Rectal smooth muscle tissue (tissue), 1 donor: Measurements from ENCODE around the gene CAMSAP1.

Experiments
- H3K27ac ChIP-seq: one replicate; pipeline ENCODE4 v1.7.0; 2013; ENCODE audit warnings: low read depth, low read length, inconsistent platforms
- H3K27me3 ChIP-seq: one replicate; pipeline ENCODE4 v1.7.0; 2013; ENCODE audit warnings: low read length; ENCODE audit not compliant: control insufficient read depth, insufficient read depth
- H3K36me3 ChIP-seq: one replicate; pipeline ENCODE4 v1.7.0; 2013; ENCODE audit warnings: low read length; ENCODE audit not compliant: control insufficient read depth, insufficient read depth
- H3K4me1 ChIP-seq: one replicate; pipeline ENCODE4 v1.7.0; 2013; ENCODE audit warnings: low read length; ENCODE audit not compliant: control insufficient read depth, insufficient read depth
- H3K4me3 ChIP-seq: one replicate; pipeline ENCODE4 v1.7.0; 2013; ENCODE audit warnings: low read length
- H3K9ac ChIP-seq: one replicate; pipeline ENCODE4 v1.7.0; 2013; ENCODE audit warnings: low read length

CAMSAP1 gene

DNA sequence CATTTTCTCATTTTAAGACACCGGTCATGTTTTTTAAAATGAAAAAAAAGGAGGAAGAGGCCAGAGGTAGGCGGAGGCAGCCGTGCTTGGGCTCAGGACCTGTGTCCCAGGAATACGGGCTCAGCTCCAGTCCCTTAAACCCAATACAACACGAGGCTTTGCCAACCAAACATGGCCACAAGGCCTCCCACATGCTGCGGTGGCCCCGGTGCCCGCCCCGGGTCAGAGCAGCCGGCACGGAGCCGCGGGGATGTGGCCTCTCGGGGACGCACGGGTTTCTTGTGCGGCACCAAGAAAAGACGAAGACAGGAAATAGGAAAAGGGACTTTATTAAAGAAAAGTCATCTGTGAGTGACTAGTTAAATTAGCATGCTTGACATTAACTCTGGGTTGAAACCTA lies 25.3 kb upstream of the CAMSAP1 start:
- Histone ChIP-seq H3K36me3 (peaks cover 21% of the 10 kb centered on the region), H3K9ac (no peak overlapping the region), H3K27ac (no peak overlapping the region), H3K4me1 (no peaks in the 10 kb centered on the region), H3K27me3 (no peaks in the 10 kb centered on the region), H3K4me3 (no peak overlapping the region)

DNA sequence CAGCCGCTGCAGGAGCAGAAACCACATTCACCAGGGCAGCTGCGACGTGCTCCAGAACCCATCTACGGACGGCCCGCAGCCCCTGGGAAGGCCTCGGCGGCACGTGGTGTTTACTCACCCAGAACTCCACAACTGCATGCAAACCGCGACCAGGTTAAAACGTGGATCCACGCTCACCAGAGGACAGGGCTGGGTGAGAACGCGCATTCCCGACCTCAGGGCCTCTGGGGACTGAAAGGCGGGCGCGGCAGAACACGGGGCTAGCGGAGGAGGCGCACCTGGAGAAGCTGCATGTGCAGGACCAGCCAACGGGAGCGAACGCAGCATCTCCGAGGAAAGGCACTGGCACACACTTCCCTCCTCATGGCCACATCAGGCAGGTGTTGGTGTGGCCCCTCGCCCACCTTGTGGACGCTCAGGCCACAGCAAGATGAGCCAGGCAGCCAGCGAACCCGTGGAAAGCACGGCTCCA lies 24.0 kb upstream of the CAMSAP1 start:
- Histone ChIP-seq H3K27ac (no peak overlapping the region), H3K4me1 (no peaks in the 10 kb centered on the region), H3K27me3 (no peaks in the 10 kb centered on the region), H3K9ac (no peak overlapping the region), H3K4me3 (no peak overlapping the region), H3K36me3 (peaks cover 18% of the 10 kb centered on the region)

DNA sequence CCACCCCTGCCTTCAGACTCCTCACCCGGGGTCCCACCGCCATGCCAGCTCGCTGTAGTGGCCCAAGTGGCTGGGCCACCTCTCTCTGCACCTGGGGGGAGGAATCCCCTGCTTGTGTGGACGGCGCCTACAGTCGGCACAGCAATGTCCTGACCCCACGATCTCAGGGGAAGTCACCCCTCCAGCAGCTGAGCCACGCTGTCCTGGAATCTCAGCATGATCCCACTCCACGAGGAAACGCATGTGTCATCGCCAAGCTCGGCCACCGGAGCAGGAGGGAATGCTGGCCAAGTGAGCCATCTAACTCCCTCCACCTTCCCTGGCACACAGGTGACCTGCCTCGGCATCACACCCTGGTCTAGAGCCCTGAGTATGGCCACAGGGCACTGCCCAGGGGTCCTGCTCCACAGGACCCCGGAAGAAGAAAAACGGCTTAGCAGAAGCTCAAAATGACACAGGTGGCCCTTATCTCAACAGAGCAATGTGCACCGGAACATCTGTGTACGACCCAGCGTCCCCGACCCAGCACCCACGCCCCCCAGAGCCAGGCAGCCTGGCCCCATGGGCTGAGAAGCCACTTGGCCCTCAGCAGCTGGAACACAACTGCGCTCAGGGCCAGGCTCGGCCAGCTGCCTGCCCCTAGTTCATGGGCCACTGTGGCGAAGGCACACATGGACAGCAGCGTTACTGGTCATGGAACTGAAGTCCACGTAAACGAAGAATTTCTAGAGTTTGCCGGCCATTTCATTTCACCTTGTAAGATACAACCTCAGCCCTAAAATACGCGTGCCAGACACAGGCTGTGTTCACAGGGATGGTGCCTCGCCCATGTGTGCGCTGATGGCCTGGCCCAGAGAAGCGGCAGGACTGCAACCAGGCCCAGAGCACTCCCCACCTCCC lies 23.4 kb upstream of the CAMSAP1 start:
- Histone ChIP-seq H3K9ac (no peak overlapping the region), H3K27me3 (no peaks in the 10 kb centered on the region), H3K36me3 (peaks cover 18% of the 10 kb centered on the region), H3K4me1 (no peaks in the 10 kb centered on the region), H3K4me3 (no peak overlapping the region), H3K27ac (no peak overlapping the region)

DNA sequence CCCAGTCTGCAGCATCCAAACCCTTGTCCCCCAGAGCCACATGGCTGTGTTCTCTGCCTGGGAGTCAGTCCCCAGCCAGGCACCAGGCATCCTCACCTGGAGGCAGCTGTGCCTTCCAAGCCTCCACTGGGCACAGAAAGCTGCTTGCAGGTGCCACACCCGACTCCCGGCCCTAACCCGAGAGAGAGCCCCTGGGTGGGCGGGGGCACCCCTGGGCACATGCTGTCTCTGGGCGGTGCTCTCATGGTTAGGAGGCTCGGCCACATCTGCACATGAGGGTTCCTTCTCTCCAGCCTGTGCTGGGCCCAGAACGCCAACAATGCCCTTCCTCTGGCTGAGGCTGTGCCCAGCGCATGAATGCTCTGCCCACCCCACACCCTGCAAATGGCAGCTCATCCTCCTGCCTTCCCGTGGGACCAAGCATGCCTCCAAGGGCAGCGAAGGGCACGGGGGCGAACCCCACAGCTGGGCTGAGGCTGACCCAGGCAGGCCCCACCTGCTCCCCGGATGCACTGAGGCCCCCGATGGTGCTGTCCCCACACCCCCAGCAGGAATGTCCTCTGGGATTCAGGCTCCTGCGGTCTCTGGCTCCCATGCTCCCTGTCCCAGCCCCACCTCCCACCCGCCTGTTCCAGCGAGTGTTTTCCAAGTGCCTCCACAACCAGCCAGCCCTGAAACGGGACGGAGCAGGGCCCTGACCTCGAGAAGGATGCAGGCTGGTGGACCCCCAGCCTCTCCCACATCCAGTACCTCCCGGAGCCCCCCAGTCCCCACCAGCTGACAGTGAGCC lies 22.5 kb upstream of the CAMSAP1 start:
- H3K9ac ChIP-seq: no peak overlapping the region
- no peaks in the 10 kb centered on the region for H3K27me3 ChIP-seq
- no peaks in the 10 kb centered on the region for H3K4me1 ChIP-seq
- no peak overlapping the region for H3K27ac ChIP-seq
- peaks cover 18% of the 10 kb centered on the region for H3K36me3 ChIP-seq
- no peak overlapping the region for H3K4me3 ChIP-seq

DNA sequence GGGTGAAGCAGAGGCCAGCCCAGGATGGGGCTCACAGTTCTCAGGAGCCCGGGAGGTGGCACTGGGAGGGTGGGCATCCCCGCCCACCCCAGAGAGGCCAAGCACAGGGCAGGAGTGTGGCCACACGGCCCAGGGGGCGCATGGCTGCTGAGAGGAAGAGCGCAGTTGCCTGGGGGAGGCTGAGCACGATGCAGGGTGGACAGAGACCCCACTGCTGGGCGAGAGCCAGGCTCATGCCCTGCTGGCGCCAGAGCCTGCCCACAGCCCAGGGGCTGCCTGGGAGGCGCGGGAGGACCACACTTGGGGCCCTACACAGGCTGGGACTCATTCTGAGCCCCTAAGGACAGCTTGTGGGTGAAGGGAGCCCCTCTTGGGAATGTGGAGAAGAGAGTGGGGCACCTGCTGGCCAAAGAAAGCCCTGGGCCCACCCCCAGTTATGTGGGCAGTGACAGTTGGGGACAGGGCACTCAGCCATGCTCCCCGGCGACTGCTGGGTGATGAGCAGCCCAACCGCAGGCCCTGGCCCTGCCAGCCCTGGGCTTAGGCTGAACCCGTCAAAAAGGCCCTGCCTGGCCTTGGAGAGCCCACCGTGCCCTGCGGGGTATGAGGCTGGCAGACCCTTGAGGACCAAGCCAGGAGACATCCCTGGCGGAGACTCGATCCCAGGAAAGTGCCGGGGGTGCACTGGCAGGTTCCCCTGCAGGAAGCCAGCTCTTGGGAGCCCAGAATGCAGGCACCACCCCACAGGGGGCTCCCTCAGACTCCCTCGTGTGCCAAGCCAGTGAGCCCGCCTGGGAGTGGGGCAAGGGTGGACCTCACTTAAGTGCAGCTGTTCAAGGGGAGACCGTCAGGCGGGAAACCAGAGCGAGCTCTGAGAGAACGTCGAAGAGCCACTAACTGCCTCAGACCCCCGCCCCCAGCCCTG lies 21.6 kb upstream of the CAMSAP1 start:
- Histone ChIP-seq H3K9ac (no peak overlapping the region), H3K36me3 (peaks cover 18% of the 10 kb centered on the region), H3K4me3 (no peak overlapping the region), H3K27me3 (no peaks in the 10 kb centered on the region), H3K4me1 (no peaks in the 10 kb centered on the region), H3K27ac (no peak overlapping the region)

DNA sequence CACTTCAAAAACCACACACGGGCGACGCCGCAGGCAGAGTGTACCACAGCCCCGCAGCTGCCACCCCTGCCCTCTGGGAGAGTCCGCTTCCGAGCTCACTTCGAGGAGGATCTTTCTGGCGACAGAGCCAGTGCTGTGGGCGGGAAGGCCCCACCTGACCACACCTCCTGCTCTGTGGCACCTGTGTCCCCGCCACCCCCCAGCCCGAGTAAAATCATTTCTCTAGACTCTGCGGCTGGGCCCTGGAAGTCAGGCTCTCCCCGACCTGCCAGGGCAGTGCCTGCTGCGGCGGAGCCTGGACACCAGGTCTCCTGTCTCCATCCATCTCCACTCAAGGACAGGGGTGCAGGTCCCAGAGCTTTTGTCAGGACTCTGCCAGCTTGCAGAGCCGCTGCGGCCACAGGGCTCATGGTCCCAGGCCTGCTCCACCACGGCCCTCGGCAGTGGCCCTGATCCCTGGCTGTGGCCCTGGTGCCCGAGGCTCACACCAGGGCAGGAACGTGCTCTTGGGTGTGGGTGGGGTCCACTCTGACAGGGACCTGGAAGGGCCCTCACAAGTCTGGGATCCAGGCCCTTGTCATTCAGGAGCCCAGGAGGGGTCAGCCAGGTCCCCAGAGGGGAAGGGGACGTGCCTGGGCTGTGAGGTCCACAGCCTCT lies 20.9 kb upstream of the CAMSAP1 start:
- Histone ChIP-seq H3K9ac (no peak overlapping the region), H3K27ac (no peak overlapping the region), H3K27me3 (no peaks in the 10 kb centered on the region), H3K4me1 (no peaks in the 10 kb centered on the region), H3K36me3 (peaks cover 16% of the 10 kb centered on the region), H3K4me3 (no peak overlapping the region)

DNA sequence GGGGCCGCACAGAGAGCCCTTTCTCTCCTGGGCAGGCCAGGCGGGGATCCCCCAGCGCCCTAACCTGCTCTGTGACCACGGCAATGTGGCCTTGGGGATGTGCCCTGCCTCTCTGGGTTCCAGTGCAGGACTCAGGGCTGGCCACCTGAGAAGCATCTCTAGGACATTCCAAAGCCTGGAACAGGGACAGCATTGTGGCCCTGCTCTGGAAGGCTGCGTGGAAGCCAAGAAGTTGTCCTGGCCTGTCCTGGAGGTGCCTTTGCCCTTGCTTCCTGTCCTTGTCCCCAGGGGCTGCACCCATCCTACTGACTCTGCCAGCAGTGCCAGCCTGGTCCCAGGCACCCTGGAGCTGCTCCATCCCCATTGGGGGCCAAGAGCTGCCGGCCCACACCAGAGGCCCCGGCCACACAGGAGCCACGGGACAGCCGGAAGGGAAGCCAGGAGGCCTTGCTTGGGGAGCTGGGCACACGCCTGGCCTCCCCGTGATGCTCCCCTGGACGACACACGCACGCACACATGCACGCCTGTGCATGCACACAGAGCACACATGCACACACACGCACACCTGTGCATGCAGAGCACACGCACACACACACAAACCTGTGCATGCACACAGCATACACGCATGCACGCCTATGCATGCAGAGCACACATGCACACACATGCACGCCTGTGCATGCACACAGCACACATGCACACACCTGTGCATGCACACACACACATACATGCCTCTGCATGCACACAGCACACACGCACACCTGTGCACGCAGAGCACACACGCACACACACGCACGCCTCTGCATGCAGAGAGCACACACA lies 20.1 kb upstream of the CAMSAP1 start:
- no peak overlapping the region for H3K4me3 ChIP-seq
- peaks cover 9% of the 10 kb centered on the region for H3K36me3 ChIP-seq
- no peak overlapping the region for H3K9ac ChIP-seq
- H3K27me3 ChIP-seq: no peaks in the 10 kb centered on the region
- H3K27ac ChIP-seq: no peak overlapping the region
- no peaks in the 10 kb centered on the region for H3K4me1 ChIP-seq

DNA sequence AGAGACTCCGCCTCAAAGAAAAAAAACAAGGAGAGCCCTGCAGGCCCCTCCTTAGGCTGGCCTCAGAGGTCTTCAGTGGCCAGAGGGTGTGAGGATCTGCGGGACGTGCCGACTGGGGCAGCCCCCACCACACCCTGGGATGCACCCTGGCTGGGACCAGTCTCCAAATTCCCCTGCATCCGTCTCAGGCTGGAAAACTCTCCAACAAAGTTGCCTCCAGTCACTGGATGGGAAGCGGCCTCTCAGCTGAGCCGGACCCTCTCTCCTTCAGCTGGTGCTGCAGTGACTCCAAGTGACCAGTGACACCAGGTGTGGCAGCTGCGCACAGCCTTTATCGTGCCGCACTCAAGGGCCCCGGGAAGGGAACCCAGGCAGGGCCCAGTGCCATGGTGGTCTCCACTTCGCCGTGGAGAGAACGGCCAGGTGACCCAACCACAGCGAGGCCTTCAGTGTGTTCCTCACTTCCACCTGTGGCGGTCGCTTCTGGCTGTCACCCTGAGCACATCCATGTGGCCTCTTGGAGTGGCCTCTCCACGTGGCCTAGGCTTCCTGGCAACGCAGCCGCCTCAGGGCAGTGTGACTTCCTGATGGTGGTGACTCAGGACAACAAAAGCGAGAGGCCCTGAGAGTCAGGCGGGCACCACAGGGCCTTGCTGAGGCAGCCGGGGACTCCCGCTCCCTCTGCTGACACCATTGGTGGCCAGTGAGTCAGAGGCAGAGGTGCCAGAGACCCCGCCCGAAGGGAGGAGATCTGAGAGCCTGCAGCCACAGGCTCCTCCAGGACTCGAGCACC lies 19.3 kb upstream of the CAMSAP1 start:
- Histone ChIP-seq H3K27ac (no peak overlapping the region), H3K9ac (no peak overlapping the region), H3K27me3 (no peaks in the 10 kb centered on the region), H3K4me3 (no peak overlapping the region), H3K36me3 (peaks cover 9% of the 10 kb centered on the region), H3K4me1 (no peaks in the 10 kb centered on the region)

DNA sequence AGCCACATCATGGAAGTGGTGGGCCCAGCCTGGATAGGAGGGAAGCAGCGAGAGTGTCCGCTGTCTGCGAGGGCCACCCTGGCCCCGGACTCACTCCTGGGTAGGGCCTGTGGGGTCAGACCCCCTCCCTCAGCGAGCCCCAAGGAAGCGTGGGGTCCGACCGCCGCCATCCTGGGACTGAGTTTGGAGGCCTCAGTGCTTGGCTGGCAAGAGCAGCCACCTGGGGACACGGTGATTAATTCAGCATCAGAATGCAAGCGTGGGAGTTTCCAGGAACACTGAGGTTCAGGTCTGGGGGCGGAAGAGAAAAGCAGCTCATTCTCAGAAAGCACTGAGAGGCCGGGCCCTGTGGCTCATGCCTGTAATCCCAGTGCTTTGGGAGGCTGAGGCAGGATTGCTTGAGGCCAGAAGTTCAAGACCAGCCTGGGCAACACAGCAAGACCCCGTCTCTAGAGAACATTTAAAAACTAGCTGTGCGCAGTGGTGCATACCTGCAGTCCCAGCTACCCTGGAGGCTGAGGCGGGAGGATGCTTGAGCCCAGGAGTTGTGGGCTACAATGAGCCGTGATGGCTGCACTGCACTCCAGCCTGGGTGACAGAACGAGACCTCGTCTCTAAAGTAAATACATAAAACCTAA lies 18.3 kb upstream of the CAMSAP1 start:
- H3K4me1 ChIP-seq: no peaks in the 10 kb centered on the region
- peaks cover 4% of the 10 kb centered on the region for H3K36me3 ChIP-seq
- H3K9ac ChIP-seq: no peak overlapping the region
- H3K4me3 ChIP-seq: no peak overlapping the region
- no peaks in the 10 kb centered on the region for H3K27me3 ChIP-seq
- no peak overlapping the region for H3K27ac ChIP-seq

DNA sequence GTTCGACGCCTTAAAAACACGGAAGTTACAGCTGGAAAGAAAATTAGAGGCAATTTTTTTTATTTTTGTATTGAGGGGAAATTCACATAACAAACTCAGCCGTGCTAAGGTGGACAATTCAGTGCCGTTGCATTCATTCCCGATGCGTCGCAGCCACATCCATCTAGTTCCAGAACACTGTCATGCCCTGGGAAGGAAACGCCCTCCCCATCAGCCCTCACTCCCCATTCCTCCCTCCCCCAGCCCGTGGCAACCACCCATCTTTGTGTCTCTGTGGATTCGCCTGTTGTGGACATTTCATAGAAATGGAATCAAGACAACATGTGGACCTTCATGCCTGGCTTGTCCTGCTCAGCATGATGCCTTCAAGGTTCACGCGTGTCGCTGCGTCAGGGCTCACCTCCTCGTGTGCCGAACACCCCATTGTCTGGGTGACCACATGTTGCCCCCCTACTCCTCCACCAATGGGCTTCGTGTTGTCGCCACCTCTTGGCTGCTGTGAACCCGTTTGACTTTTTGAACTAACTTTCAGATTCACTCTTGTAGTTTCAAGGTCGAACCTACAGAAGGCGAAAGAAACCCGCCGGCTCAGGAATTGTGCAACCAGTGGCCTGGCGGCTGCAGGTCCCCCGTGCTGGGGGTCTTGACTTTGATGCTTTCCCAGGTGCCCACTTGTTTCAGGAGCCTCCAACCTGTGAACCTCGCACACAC lies 17.4 kb upstream of the CAMSAP1 start:
- Histone ChIP-seq H3K9ac (no peak overlapping the region), H3K36me3 (peaks cover 2% of the 10 kb centered on the region), H3K4me3 (no peak overlapping the region), H3K27me3 (no peaks in the 10 kb centered on the region), H3K27ac (no peak overlapping the region), H3K4me1 (no peaks in the 10 kb centered on the region)
